ENCODE data around the gene NEURL4. TPM values are rescaled to one million over a fixed set of nuclear protein-coding genes. Genes with fewer than 3 reads are reported as not detected.
A peak's percentile ranks its signal among the peaks of the same experiment; 100 is the strongest.
"Not testable (repeated sequence)": the region's sequence is repeated elsewhere in the genome, so short reads cannot be mapped to it uniquely, and the experiment has no call there.

Gene NEURL4
- total and polyA plus RNA-seq, 5 donors from 2014 or later = 0.27 to 39.5 (median 1.1) TPM

DNA sequence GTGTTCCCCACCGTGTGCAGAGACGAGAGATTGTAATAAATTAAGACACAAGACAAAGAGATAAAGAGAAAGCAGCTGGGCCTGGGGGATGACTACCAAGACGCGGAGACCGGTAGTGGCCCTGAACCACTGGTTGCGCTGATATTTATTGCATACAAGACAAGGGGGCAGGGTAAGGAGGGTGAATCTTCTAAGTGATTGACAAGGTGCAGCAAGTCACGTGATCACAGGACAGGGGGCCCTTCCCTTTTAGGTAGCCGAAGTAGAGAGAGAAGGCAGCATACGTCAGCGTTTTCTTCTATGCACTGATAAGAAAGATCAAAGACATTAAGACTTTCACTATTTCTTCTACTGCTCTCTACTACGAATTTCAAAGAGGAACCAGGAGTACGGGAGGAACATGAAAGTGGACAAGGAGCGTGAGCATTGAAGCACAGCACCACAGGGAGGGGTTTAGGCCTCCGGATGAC, 3.5 kb upstream of the NEURL4 start:
- H3K4me1 Mint-ChIP-seq = peaks cover 19 to 83% (median 36%) of the 10 kb centered on the region in 4 donors
- ATAC-seq (ENCODE audit: low read depth in 2 of 2); H3K9me3 ChIP-seq (ENCODE audit: control insufficient read depth in 2 of 2, low read length in 2 of 2); H3K36me3 ChIP-seq (ENCODE audit: control insufficient read depth, insufficient read depth, low read length); H3K36me3 Mint-ChIP-seq; H3K27me3 Mint-ChIP-seq; H3K27me3 ChIP-seq (ENCODE audit: control insufficient read depth, insufficient read depth, low read length); H3K9me3 Mint-ChIP-seq: not testable (repeated sequence)
- DNase-seq = peak; percentile 48 to 80 (median 68)
- H3K27ac ChIP-seq (ENCODE audit: insufficient read depth, low read length, poor library complexity, severe bottlenecking) = peak overlapping the region; percentile 58
- peak overlapping the region; percentile 65 to 89 (median 89) for H3K27ac Mint-ChIP-seq
- peak overlapping the region; percentile 41 for H3K4me3 ChIP-seq (ENCODE audit: low read depth, low read length)
- H3K4me1 ChIP-seq (ENCODE audit: control insufficient read depth, insufficient read depth, low read length, poor library complexity, severe bottlenecking) = peaks cover 70% of the 10 kb centered on the region
- peak overlapping the region; percentile 38 to 94 (median 82) for H3K4me3 Mint-ChIP-seq

- Mint-ChIP-seq H3K36me3 (peaks cover 2% of the 10 kb centered on the region), H3K4me3 (peak overlapping the region; percentile 38 to 94 (median 82)), H3K4me1 (peaks cover 19 to 80% (median 35%) of the 10 kb centered on the region in 4 donors), H3K27ac (peak overlapping the region; percentile 65 to 89 (median 89)), H3K27me3 (peaks cover 8% of the 10 kb centered on the region), H3K9me3 (no peaks in the 10 kb centered on the region)
- ATAC-seq (ENCODE audit: low read depth in 2 of 2) (no peak), DNase-seq (no peak)
- Histone ChIP-seq H3K9me3 (ENCODE audit: control insufficient read depth in 2 of 2, low read length in 2 of 2) (no peaks in the 10 kb centered on the region), H3K27ac (ENCODE audit: insufficient read depth, low read length, poor library complexity, severe bottlenecking) (peak overlapping the region; percentile 58), H3K4me3 (ENCODE audit: low read depth, low read length) (peak overlapping the region; percentile 41), H3K36me3 (ENCODE audit: control insufficient read depth, insufficient read depth, low read length) (no peaks in the 10 kb centered on the region), H3K27me3 (ENCODE audit: control insufficient read depth, insufficient read depth, low read length) (no peaks in the 10 kb centered on the region), H3K4me1 (ENCODE audit: control insufficient read depth, insufficient read depth, low read length, poor library complexity, severe bottlenecking) (peaks cover 65% of the 10 kb centered on the region)
Observed at GRCh38 chr17:7332111-7332510, 3.0 kb upstream of the NEURL4 start.

DNA sequence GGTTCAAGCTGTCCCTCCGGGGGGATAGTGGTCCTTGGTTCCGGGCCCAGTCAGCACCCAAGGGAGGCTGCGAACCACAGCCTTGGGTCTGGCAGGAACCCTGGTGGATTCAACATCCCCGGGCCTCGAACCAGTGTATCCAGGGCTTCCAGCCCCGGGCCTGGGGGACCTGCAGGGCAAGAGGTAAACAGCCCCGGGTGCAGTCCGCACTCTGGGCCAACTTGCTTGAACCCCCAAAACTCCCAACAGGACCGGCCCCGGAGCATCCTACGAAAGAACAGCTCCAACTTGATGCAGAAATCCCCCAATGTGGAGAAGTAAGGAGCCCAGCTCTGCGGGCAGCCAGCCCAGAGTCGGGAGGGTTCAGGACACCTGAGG, 1.5 kb upstream of the NEURL4 start:
- Mint-ChIP-seq H3K9me3 (no peaks in the 10 kb centered on the region), H3K27ac (peak overlapping the region; percentile 38 to 98 (median 98)), H3K4me1 (peaks cover 19 to 71% (median 29%) of the 10 kb centered on the region in 4 donors), H3K27me3 (peaks cover 8% of the 10 kb centered on the region), H3K36me3 (peaks cover 3% of the 10 kb centered on the region), H3K4me3 (peak overlapping the region; percentile 68 to 97 (median 96))
- Histone ChIP-seq H3K27me3 (ENCODE audit: control insufficient read depth, insufficient read depth, low read length) (no peaks in the 10 kb centered on the region), H3K36me3 (ENCODE audit: control insufficient read depth, insufficient read depth, low read length) (peaks cover 7% of the 10 kb centered on the region), H3K9me3 (ENCODE audit: control insufficient read depth in 2 of 2, low read length in 2 of 2) (no peaks in the 10 kb centered on the region), H3K27ac (ENCODE audit: insufficient read depth, low read length, poor library complexity, severe bottlenecking) (peak overlapping the region; percentile 85), H3K4me1 (ENCODE audit: control insufficient read depth, insufficient read depth, low read length, poor library complexity, severe bottlenecking) (peaks cover 50% of the 10 kb centered on the region), H3K4me3 (ENCODE audit: low read depth, low read length) (no peak overlapping the region)
- DNase-seq = no peak
- no peak for ATAC-seq (ENCODE audit: low read depth in 2 of 2)

GRCh38 chr17:7329997-7330637, 982 bp upstream of the NEURL4 start:
- peak overlapping the region; percentile 98 to 99 (median 98) for H3K27ac Mint-ChIP-seq
- peaks cover 8% of the 10 kb centered on the region for H3K27me3 Mint-ChIP-seq
- Histone ChIP-seq H3K9me3 (ENCODE audit: control insufficient read depth in 2 of 2, low read length in 2 of 2) (no peaks in the 10 kb centered on the region), H3K27ac (ENCODE audit: insufficient read depth, low read length, poor library complexity, severe bottlenecking) (peak overlapping the region; percentile 85), H3K4me1 (ENCODE audit: control insufficient read depth, insufficient read depth, low read length, poor library complexity, severe bottlenecking) (peaks cover 45% of the 10 kb centered on the region), H3K4me3 (ENCODE audit: low read depth, low read length) (peak overlapping the region; percentile 77), H3K27me3 (ENCODE audit: control insufficient read depth, insufficient read depth, low read length) (no peaks in the 10 kb centered on the region), H3K36me3 (ENCODE audit: control insufficient read depth, insufficient read depth, low read length) (peaks cover 8% of the 10 kb centered on the region)
- H3K4me3 Mint-ChIP-seq = peak overlapping the region; percentile 94 to 97 (median 96)
- DNase-seq (peak; percentile 68 to 90 (median 83)), ATAC-seq (ENCODE audit: low read depth in 2 of 2) (peak; percentile 56)
- H3K9me3 Mint-ChIP-seq = no peaks in the 10 kb centered on the region
- H3K4me1 Mint-ChIP-seq = peaks cover 19 to 66% (median 27%) of the 10 kb centered on the region in 4 donors
- peaks cover 3% of the 10 kb centered on the region for H3K36me3 Mint-ChIP-seq

DNA sequence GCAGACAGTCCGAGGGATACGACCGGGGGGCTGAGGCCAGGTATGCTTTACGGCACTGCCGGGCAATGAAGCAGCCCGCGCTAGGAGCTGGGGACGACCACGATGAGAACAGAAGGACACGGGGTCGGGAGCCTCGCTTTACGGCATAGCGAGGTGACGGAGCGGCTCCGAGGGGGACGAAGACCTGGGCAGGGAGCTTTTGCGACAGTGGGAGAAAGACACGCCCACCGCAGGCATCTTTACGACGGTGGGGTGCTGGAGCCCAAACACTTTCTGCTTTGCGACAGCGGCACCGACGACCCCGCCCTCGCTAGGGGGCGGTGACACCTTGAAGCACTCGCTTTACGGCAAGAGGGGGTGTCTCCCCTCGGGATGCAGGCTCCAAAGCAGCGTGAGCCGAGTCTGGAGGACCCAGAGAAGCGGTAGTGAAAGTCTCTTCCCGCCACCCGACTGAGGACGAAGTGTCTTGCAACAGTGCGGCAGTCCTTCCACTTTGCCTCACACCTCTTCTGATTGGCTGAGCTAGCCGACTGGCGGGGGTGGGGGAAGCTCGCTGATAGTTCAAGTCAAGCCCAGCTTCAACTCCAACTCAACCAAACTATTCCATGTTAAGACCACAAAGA, 350 bp upstream of the NEURL4 start:
- DNase-seq = peak; percentile 94 to 99 (median 97)
- Histone ChIP-seq H3K4me1 (ENCODE audit: control insufficient read depth, insufficient read depth, low read length, poor library complexity, severe bottlenecking) (peaks cover 40% of the 10 kb centered on the region), H3K36me3 (ENCODE audit: control insufficient read depth, insufficient read depth, low read length) (peaks cover 8% of the 10 kb centered on the region), H3K27me3 (ENCODE audit: control insufficient read depth, insufficient read depth, low read length) (no peaks in the 10 kb centered on the region), H3K27ac (ENCODE audit: insufficient read depth, low read length, poor library complexity, severe bottlenecking) (peak overlapping the region; percentile 85), H3K9me3 (ENCODE audit: control insufficient read depth in 2 of 2, low read length in 2 of 2) (no peaks in the 10 kb centered on the region), H3K4me3 (ENCODE audit: low read depth, low read length) (peak overlapping the region; percentile 77)
- Mint-ChIP-seq H3K27me3 (peaks cover 8% of the 10 kb centered on the region), H3K9me3 (no peaks in the 10 kb centered on the region), H3K27ac (peak overlapping the region; percentile 98 to 99 (median 98)), H3K4me3 (peak overlapping the region; percentile 94 to 97 (median 96)), H3K36me3 (peaks cover 3% of the 10 kb centered on the region), H3K4me1 (peaks cover 19 to 62% (median 26%) of the 10 kb centered on the region in 4 donors)
- ATAC-seq (ENCODE audit: low read depth in 2 of 2) = peak; percentile 69 to 72

DNA sequence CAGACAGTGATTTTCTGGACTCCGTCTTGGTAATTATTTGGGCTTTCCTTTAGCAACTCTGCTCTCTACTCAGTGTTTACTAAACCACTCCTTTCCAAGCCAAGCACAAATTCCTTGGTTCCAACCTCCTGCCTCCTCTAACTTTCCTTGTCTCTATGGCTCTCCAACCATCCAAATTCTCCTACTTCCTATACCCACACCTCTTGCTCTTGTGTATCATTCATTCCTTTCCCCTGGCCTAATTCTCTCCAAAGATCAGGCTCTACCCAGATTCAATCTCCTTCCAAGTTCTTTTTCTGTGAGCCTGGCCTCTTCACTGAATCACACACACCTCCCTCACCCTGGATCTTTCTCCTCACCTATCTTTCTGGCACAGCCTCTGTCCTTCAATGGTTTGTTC, 1.1 kb downstream of the NEURL4 start:
- no peaks in the 10 kb centered on the region for H3K9me3 ChIP-seq (ENCODE audit: control insufficient read depth in 2 of 2, low read length in 2 of 2)
- ATAC-seq (ENCODE audit: low read depth in 2 of 2) (no peak), DNase-seq (no peak)
- peaks cover 8% of the 10 kb centered on the region for H3K27me3 Mint-ChIP-seq
- no peak overlapping the region for H3K4me3 ChIP-seq (ENCODE audit: low read depth, low read length)
- peaks cover 18 to 52% (median 22%) of the 10 kb centered on the region in 4 donors for H3K4me1 Mint-ChIP-seq
- no peaks in the 10 kb centered on the region for H3K27me3 ChIP-seq (ENCODE audit: control insufficient read depth, insufficient read depth, low read length)
- H3K27ac ChIP-seq (ENCODE audit: insufficient read depth, low read length, poor library complexity, severe bottlenecking) = peak overlapping the region; percentile 31
- peak overlapping the region; percentile 84 to 94 (median 86) for H3K4me3 Mint-ChIP-seq
- peak overlapping the region; percentile 33 to 98 (median 76) for H3K27ac Mint-ChIP-seq
- H3K9me3 Mint-ChIP-seq = no peaks in the 10 kb centered on the region
- peaks cover 3% of the 10 kb centered on the region for H3K36me3 Mint-ChIP-seq
- peaks cover 13% of the 10 kb centered on the region for H3K36me3 ChIP-seq (ENCODE audit: control insufficient read depth, insufficient read depth, low read length)
- H3K4me1 ChIP-seq (ENCODE audit: control insufficient read depth, insufficient read depth, low read length, poor library complexity, severe bottlenecking) = peaks cover 37% of the 10 kb centered on the region

- Histone ChIP-seq H3K4me1 (ENCODE audit: control insufficient read depth, insufficient read depth, low read length, poor library complexity, severe bottlenecking) (peaks cover 36% of the 10 kb centered on the region), H3K27me3 (ENCODE audit: control insufficient read depth, insufficient read depth, low read length) (no peaks in the 10 kb centered on the region), H3K4me3 (ENCODE audit: low read depth, low read length) (no peak overlapping the region), H3K36me3 (ENCODE audit: control insufficient read depth, insufficient read depth, low read length) (peaks cover 18% of the 10 kb centered on the region), H3K9me3 (ENCODE audit: control insufficient read depth in 2 of 2, low read length in 2 of 2) (no peaks in the 10 kb centered on the region), H3K27ac (ENCODE audit: insufficient read depth, low read length, poor library complexity, severe bottlenecking) (no peak overlapping the region)
- no peak for DNase-seq
- Mint-ChIP-seq H3K36me3 (peaks cover 3% of the 10 kb centered on the region), H3K27ac (peak overlapping the region in 2 of 3 donors; percentile 46 to 98), H3K27me3 (peaks cover 8% of the 10 kb centered on the region), H3K4me1 (peaks cover 14 to 47% (median 18%) of the 10 kb centered on the region in 4 donors), H3K9me3 (no peaks in the 10 kb centered on the region), H3K4me3 (peak overlapping the region; percentile 5 to 94 (median 68))
- ATAC-seq (ENCODE audit: low read depth in 2 of 2) = no peak
Observed at GRCh38 chr17:7327501-7327900, 1.6 kb downstream of the NEURL4 start.
